OCI-LY7 (cell line): ENCODE results near the gene ATP11A.

Source experiments
- CTCF ChIP-seq: fragments of 200-600 bp; sonication (generic); conservative IDR thresholded peaks from 2 replicates; pipeline ENCODE4 v1.5.1; 2014; ENCODE audit warnings: mild to moderate bottlenecking, antibody characterized with exemption, low read length, moderate library complexity, mixed read lengths
- EZH2phosphoT487 ChIP-seq: fragments of 200-600 bp; sonication (generic); IDR thresholded peaks from 2 replicates; pipeline ENCODE4 v1.6.1; 2018; ENCODE audit warnings: low read depth, borderline replicate concordance, mild to moderate bottlenecking, mixed run types, antibody characterized with exemption, low read length, moderate library complexity, mixed read lengths

GRCh38 chr13:112773601-112774447 is 84.0 kb downstream of the ATP11A start:
- TF ChIP-seq CTCF (no peak), EZH2phosphoT487 (no peak)
